ENCODE results near the gene ANK2. TPM values are rescaled to one million over a fixed set of nuclear protein-coding genes. Genes with fewer than 3 reads are reported as not detected.

ANK2 gene
- total RNA-seq, 3 donors from 2014 or later = 7.6 to 69.3 (median 21.0) TPM

GRCh38 chr4:113404841-113405240 is 355.4 kb downstream of the ANK2 start:
- no peak for DNase-seq

GRCh38 chr4:113405874-113406722 is 356.6 kb downstream of the ANK2 start:
- DNase-seq (no peak), ATAC-seq (no peak)
- TF ChIP-seq CTCF (IDR thresholded peaks at IDR 0.05) = no peak
- intact Hi-C loops (cut with DNase I, micrococcal nuclease) = no loop called here
- Histone ChIP-seq H3K9me3 (no peaks in the 10 kb centered on the region), H3K4me1 (ENCODE audit: low read depth) (no peaks in the 10 kb centered on the region), H3K4me3 (no peak overlapping the region), H3K36me3 (ENCODE audit: low read depth) (no peaks in the 10 kb centered on the region)

More at GRCh38 chr4:113404841-113405240, 355.4 kb downstream of the ANK2 start:
- no peaks in the 10 kb centered on the region for H3K9me3 ChIP-seq
- no peak for TF ChIP-seq CTCF (IDR thresholded peaks at IDR 0.05)
- no peaks in the 10 kb centered on the region for H3K36me3 ChIP-seq (ENCODE audit: low read depth)
- H3K4me3 ChIP-seq = no peak overlapping the region
- intact Hi-C loops (cut with DNase I, micrococcal nuclease) = no loop called here
- no peak for ATAC-seq
- H3K4me1 ChIP-seq (ENCODE audit: low read depth) = no peaks in the 10 kb centered on the region

DNA sequence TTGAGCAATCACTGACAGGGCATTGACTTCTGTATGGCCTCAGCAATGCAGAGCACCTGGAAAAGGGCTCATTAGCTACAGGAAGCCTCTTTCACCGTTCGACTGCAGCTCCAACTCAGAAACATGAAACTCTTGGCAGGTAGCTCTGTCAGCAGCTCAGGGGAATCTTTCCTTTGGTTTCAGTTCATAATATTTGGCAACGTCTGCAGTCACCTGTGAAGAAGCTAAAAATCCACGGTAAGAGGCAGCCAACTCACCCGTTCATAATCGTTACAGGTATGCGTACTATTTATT is 357.2 kb downstream of the ANK2 start:
- TF ChIP-seq CTCF (IDR thresholded peaks at IDR 0.05) = no peak
- intact Hi-C loops (cut with DNase I, micrococcal nuclease) = no loop called here
- ATAC-seq = no peak

DNA sequence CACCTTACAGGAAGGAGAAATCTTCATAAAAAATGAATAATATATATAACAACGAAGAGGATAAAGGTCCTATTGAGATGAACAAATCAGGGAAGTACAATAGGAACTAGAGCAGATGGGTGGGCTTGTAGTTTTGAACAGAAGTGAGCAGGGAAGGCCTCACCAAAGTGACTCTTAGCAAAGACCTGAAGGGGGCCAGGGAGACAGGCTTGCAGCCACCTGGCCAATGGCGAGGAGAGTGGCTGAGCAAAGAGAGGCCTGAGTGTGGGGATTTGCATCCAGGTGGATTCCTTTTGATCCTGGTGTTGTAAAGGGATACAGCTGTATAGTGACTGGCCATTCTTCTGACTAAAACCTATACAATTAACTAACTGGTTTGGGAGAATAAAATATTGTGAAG is 358.0 kb downstream of the ANK2 start:
- no peak for ATAC-seq
- intact Hi-C loops (cut with DNase I, micrococcal nuclease) = no loop called here
- no peak for TF ChIP-seq CTCF (IDR thresholded peaks at IDR 0.05)
- no peaks in the 10 kb centered on the region for H3K4me1 ChIP-seq (ENCODE audit: low read depth)
- H3K9me3 ChIP-seq = no peaks in the 10 kb centered on the region
- H3K36me3 ChIP-seq (ENCODE audit: low read depth) = no peaks in the 10 kb centered on the region
- no peak for DNase-seq
- H3K4me3 ChIP-seq = no peak overlapping the region

More for the DNA sequence above, 357.2 kb downstream of the ANK2 start:
- DNase-seq = no peak
- Histone ChIP-seq H3K4me1 (ENCODE audit: low read depth) (no peaks in the 10 kb centered on the region), H3K9me3 (no peaks in the 10 kb centered on the region), H3K36me3 (ENCODE audit: low read depth) (no peaks in the 10 kb centered on the region), H3K4me3 (no peak overlapping the region)

- TF ChIP-seq CTCF (IDR thresholded peaks at IDR 0.05) = no peak
- intact Hi-C loops (cut with DNase I, micrococcal nuclease) = no loop called here
- no peak for DNase-seq
Observed at GRCh38 chr4:113409181-113409580, 359.7 kb downstream of the ANK2 start.

More at GRCh38 chr4:113409181-113409580, 359.7 kb downstream of the ANK2 start:
- no peak overlapping the region for H3K4me3 ChIP-seq
- no peaks in the 10 kb centered on the region for H3K4me1 ChIP-seq (ENCODE audit: low read depth)
- no peak for ATAC-seq
- no peaks in the 10 kb centered on the region for H3K9me3 ChIP-seq
- H3K36me3 ChIP-seq (ENCODE audit: low read depth) = no peaks in the 10 kb centered on the region

All from mucosa of descending colon (tissue), 3 donors.